Trophoblast cell (in vitro differentiated cells and primary cell): ENCODE results near the gene SLC6A19.

Source experiments
- DNase-seq, 2 donors: peaks; one replicate each; pipeline ENCODE4 v3.0.0-alpha.2; 2016
- H2AFZ ChIP-seq: 2 replicates; pipeline ENCODE4 v1.6.1; 2013; ENCODE audit warnings: low read length, moderate library complexity, mild to moderate bottlenecking; ENCODE audit not compliant: insufficient read depth, poor library complexity
- H2AK5ac ChIP-seq: 2 replicates; pipeline ENCODE4 v1.6.1; 2013; ENCODE audit warnings: mild to moderate bottlenecking, low read length
- H2BK120ac ChIP-seq: 2 replicates; pipeline ENCODE4 v1.6.1; 2013; ENCODE audit warnings: low read length, mild to moderate bottlenecking, moderate library complexity; ENCODE audit not compliant: insufficient read depth, poor library complexity
- H2BK12ac ChIP-seq: 2 replicates; pipeline ENCODE4 v1.6.1; 2013; ENCODE audit warnings: mild to moderate bottlenecking, low read length, moderate library complexity
- H2BK5ac ChIP-seq: 2 replicates; pipeline ENCODE4 v1.6.1; 2013; ENCODE audit warnings: low read length, low read depth, moderate library complexity, mild to moderate bottlenecking; ENCODE audit not compliant: poor library complexity
- H3K14ac ChIP-seq: 2 replicates; pipeline ENCODE4 v1.6.1; 2013; ENCODE audit warnings: mild to moderate bottlenecking, low read length
- H3K18ac ChIP-seq: 2 replicates; pipeline ENCODE4 v1.6.1; 2013; ENCODE audit warnings: mild to moderate bottlenecking, low read length
- H3K23ac ChIP-seq: 2 replicates; pipeline ENCODE4 v1.6.1; 2013; ENCODE audit warnings: low read length
- H3K27ac ChIP-seq: 2 replicates; pipeline ENCODE4 v1.5.1; 2013; ENCODE audit warnings: low read depth, mild to moderate bottlenecking, inconsistent platforms, low read length, moderate library complexity
- H3K27me3 ChIP-seq: 2 replicates; pipeline ENCODE4 v1.6.1; 2013; ENCODE audit warnings: inconsistent platforms, mild to moderate bottlenecking, low read length, moderate library complexity; ENCODE audit not compliant: insufficient read depth
- H3K36me3 ChIP-seq, 2 experiments: 1 replicate in 1 of 2; 2 replicates in 1 of 2; pipeline ENCODE4 v1.6.1; 2013; ENCODE audit warnings: low read length in 2 of 2, mild to moderate bottlenecking in 2 of 2, moderate library complexity in 1 of 2; ENCODE audit not compliant: insufficient read depth in 2 of 2, control insufficient read depth in 1 of 2
- H3K4ac ChIP-seq: 2 replicates; pipeline ENCODE4 v1.6.1; 2013; ENCODE audit warnings: low read depth, mild to moderate bottlenecking, low read length, moderate library complexity
- H3K4me1 ChIP-seq, 2 experiments: 1 replicate in 1 of 2; 2 replicates in 1 of 2; pipeline ENCODE4 v1.6.1; 2013; ENCODE audit warnings: low read length in 2 of 2, mild to moderate bottlenecking in 2 of 2, moderate library complexity in 1 of 2; ENCODE audit not compliant: insufficient read depth in 2 of 2, control insufficient read depth in 1 of 2
- H3K4me2 ChIP-seq: 2 replicates; pipeline ENCODE4 v1.6.1; 2013; ENCODE audit warnings: inconsistent platforms, mild to moderate bottlenecking, low read length, moderate library complexity
- H3K4me3 ChIP-seq: 2 replicates; pipeline ENCODE4 v1.5.1; 2013; ENCODE audit warnings: mild to moderate bottlenecking, low read depth, low read length, inconsistent platforms
- H3K79me1 ChIP-seq: one replicate; pipeline ENCODE4 v1.6.1; 2013; ENCODE audit warnings: low read length
- H3K79me2 ChIP-seq: 2 replicates; pipeline ENCODE4 v1.6.1; 2013; ENCODE audit warnings: low read length, mild to moderate bottlenecking; ENCODE audit not compliant: control insufficient read depth, insufficient read depth, poor library complexity
- H3K9ac ChIP-seq: 2 replicates; pipeline ENCODE4 v1.6.1; 2013; ENCODE audit warnings: mild to moderate bottlenecking, low read length
- H3K9me3 ChIP-seq: 2 replicates; pipeline ENCODE4 v1.6.1; 2013; ENCODE audit warnings: low read depth, mild to moderate bottlenecking, control low read depth, inconsistent platforms, low read length; ENCODE audit not compliant: insufficient read depth
- H4K12ac ChIP-seq: 2 replicates; pipeline ENCODE4 v1.6.1; 2013; ENCODE audit warnings: low read depth, mild to moderate bottlenecking, low read length, moderate library complexity
- H4K8ac ChIP-seq: 2 replicates; pipeline ENCODE4 v1.6.1; 2013; ENCODE audit warnings: low read depth, mild to moderate bottlenecking, low read length, moderate library complexity
- H4K91ac ChIP-seq: one replicate; pipeline ENCODE4 v1.6.1; 2013; ENCODE audit warnings: low read depth, mild to moderate bottlenecking, low read length, moderate library complexity
- WGBS: extraction: QIAGEN DNeasy Blood & Tissue Kit; methylation state at CpG from one replicate; pipeline ENCODE4 v1.1.7; 2013; ENCODE audit warnings: missing lambda C conversion rate; ENCODE audit not compliant: insufficient read length, insufficient coverage; ENCODE audit errors: extremely low coverage; 5-methylcytosine and 5-hydroxymethylcytosine counted together

The SLC6A19 gene

GRCh38 chr5:1270426-1270825 is 69.0 kb downstream of the SLC6A19 start:
- Histone ChIP-seq H3K79me2 (no peaks in the 10 kb centered on the region), H3K23ac (no peak overlapping the region), H4K12ac (no peak overlapping the region), H4K8ac (no peak overlapping the region), H4K91ac (no peak overlapping the region), H3K4me2 (no peak overlapping the region), H2AFZ (no peak overlapping the region), H3K79me1 (no peaks in the 10 kb centered on the region), H3K14ac (no peak overlapping the region), H3K36me3 (no peaks in the 10 kb centered on the region), H3K18ac (no peak overlapping the region), H3K4me3 (no peak overlapping the region), H2BK12ac (no peak overlapping the region), H2BK120ac (no peak overlapping the region), H2AK5ac (no peak overlapping the region), H3K4me1 (no peaks in the 10 kb centered on the region), H3K4ac (no peak overlapping the region), H3K9ac (no peak overlapping the region), H3K27me3 (no peaks in the 10 kb centered on the region), H2BK5ac (no peak overlapping the region), H3K9me3 (peaks cover 21% of the 10 kb centered on the region), H3K27ac (no peak overlapping the region)
- WGBS: no CpG with 5 or more reads among the region's 22 CpGs
- DNase-seq: no peak

GRCh38 chr5:1270933-1271914 is 69.8 kb downstream of the SLC6A19 start:
- Histone ChIP-seq H3K4me3 (no peak overlapping the region), H2AFZ (no peak overlapping the region), H3K9me3 (peaks cover 21% of the 10 kb centered on the region), H3K23ac (no peak overlapping the region), H3K9ac (no peak overlapping the region), H3K18ac (no peak overlapping the region), H2AK5ac (no peak overlapping the region), H3K27me3 (no peaks in the 10 kb centered on the region), H4K12ac (no peak overlapping the region), H3K4ac (no peak overlapping the region), H3K27ac (no peak overlapping the region), H2BK120ac (no peak overlapping the region), H3K79me2 (no peaks in the 10 kb centered on the region), H3K14ac (no peak overlapping the region), H3K4me1 (no peaks in the 10 kb centered on the region), H2BK12ac (no peak overlapping the region), H4K8ac (no peak overlapping the region), H4K91ac (no peak overlapping the region), H3K36me3 (no peaks in the 10 kb centered on the region), H2BK5ac (no peak overlapping the region), H3K79me1 (no peaks in the 10 kb centered on the region), H3K4me2 (no peak overlapping the region)
- no peak for DNase-seq
- WGBS: no CpG with 5 or more reads among the region's 39 CpGs

GRCh38 chr5:1272201-1272600 is 70.8 kb downstream of the SLC6A19 start:
- no peak for DNase-seq
- no peak overlapping the region for H3K4me3 ChIP-seq
- H3K79me1 ChIP-seq: no peaks in the 10 kb centered on the region
- no peak overlapping the region for H2BK12ac ChIP-seq
- H3K4ac ChIP-seq: no peak overlapping the region
- H3K9ac ChIP-seq: no peak overlapping the region
- H3K9me3 ChIP-seq: peaks cover 21% of the 10 kb centered on the region
- H3K79me2 ChIP-seq: no peaks in the 10 kb centered on the region
- H2BK120ac ChIP-seq: no peak overlapping the region
- H2AK5ac ChIP-seq: no peak overlapping the region
- H3K36me3 ChIP-seq: no peaks in the 10 kb centered on the region
- no peaks in the 10 kb centered on the region for H3K27me3 ChIP-seq
- no CpG with 5 or more reads among the region's 21 CpGs for WGBS
- no peak overlapping the region for H3K27ac ChIP-seq
- H3K23ac ChIP-seq: no peak overlapping the region
- no peaks in the 10 kb centered on the region for H3K4me1 ChIP-seq
- no peak overlapping the region for H3K18ac ChIP-seq
- H4K91ac ChIP-seq: no peak overlapping the region
- H4K12ac ChIP-seq: no peak overlapping the region
- H2AFZ ChIP-seq: no peak overlapping the region
- H3K14ac ChIP-seq: no peak overlapping the region
- no peak overlapping the region for H4K8ac ChIP-seq
- no peak overlapping the region for H2BK5ac ChIP-seq
- H3K4me2 ChIP-seq: no peak overlapping the region

GRCh38 chr5:1273745-1274144 is 72.3 kb downstream of the SLC6A19 start:
- H3K27me3 ChIP-seq: no peaks in the 10 kb centered on the region
- H3K4ac ChIP-seq: no peak overlapping the region
- no CpG with 5 or more reads among the region's 20 CpGs for WGBS
- H3K79me2 ChIP-seq: no peaks in the 10 kb centered on the region
- no peak overlapping the region for H2AK5ac ChIP-seq
- H2BK120ac ChIP-seq: no peak overlapping the region
- no peaks in the 10 kb centered on the region for H3K36me3 ChIP-seq
- H3K23ac ChIP-seq: no peak overlapping the region
- no peak overlapping the region for H3K4me2 ChIP-seq
- no peak for DNase-seq
- H3K4me3 ChIP-seq: no peak overlapping the region
- H4K12ac ChIP-seq: no peak overlapping the region
- H3K9me3 ChIP-seq: peaks cover 21% of the 10 kb centered on the region
- no peak overlapping the region for H2AFZ ChIP-seq
- H2BK12ac ChIP-seq: no peak overlapping the region
- no peak overlapping the region for H3K14ac ChIP-seq
- H3K27ac ChIP-seq: no peak overlapping the region
- H4K8ac ChIP-seq: no peak overlapping the region
- no peak overlapping the region for H3K18ac ChIP-seq
- H4K91ac ChIP-seq: no peak overlapping the region
- H3K9ac ChIP-seq: no peak overlapping the region
- H3K79me1 ChIP-seq: no peaks in the 10 kb centered on the region
- no peak overlapping the region for H2BK5ac ChIP-seq
- no peaks in the 10 kb centered on the region for H3K4me1 ChIP-seq
